Neural progenitor cell (in vitro differentiated cells): ENCODE results near the gene DSCAML1. TPM values are rescaled to one million over a fixed set of nuclear protein-coding genes. Genes with fewer than 3 reads are reported as not detected.

Source experiments
- DNase-seq: peaks from one replicate; pipeline ENCODE4 v3.0.0-alpha.2; 2016; ENCODE audit warnings: low spot score
- H2AFZ ChIP-seq: fragments of 200-600 bp; sonication (generic); replicated peaks from 2 replicates; pipeline ENCODE4 v1.6.1; 2016; ENCODE audit warnings: antibody characterized with exemption
- H3F3A ChIP-seq: fragments of 200-600 bp; sonication (generic); 2 replicates; pipeline ENCODE4 v1.6.1; 2016; ENCODE audit warnings: antibody characterized with exemption, low read depth
- H3K27ac ChIP-seq: fragments of 200-600 bp; sonication (generic); 2 replicates; pipeline ENCODE4 v1.5.1; 2016; ENCODE audit warnings: mild to moderate bottlenecking
- H3K27me3 ChIP-seq: fragments of 200-600 bp; sonication (generic); 2 replicates; pipeline ENCODE4 v1.6.1; 2016; ENCODE audit warnings: mild to moderate bottlenecking, moderate library complexity
- H3K36me3 ChIP-seq: fragments of 200-600 bp; sonication (generic); 2 replicates; pipeline ENCODE4 v1.5.1; 2016
- H3K4me1 ChIP-seq: fragments of 200-600 bp; sonication (generic); 2 replicates; pipeline ENCODE4 v1.6.1; 2016; ENCODE audit warnings: mixed run types
- H3K4me2 ChIP-seq: fragments of 200-600 bp; sonication (generic); 2 replicates; pipeline ENCODE4 v1.6.1; 2016
- H3K4me3 ChIP-seq: fragments of 200-600 bp; sonication (generic); 2 replicates; pipeline ENCODE4 v1.5.1; 2016
- H3K79me2 ChIP-seq: fragments of 200-600 bp; sonication (generic); 2 replicates; pipeline ENCODE4 v1.6.1; 2016; ENCODE audit warnings: low read depth
- H3K9ac ChIP-seq: fragments of 200-600 bp; sonication (generic); 2 replicates; pipeline ENCODE4 v1.6.1; 2016
- H3K9me3 ChIP-seq: fragments of 200-600 bp; sonication (generic); 2 replicates; pipeline ENCODE4 v1.5.1; 2016; ENCODE audit warnings: low read depth
- H4K20me1 ChIP-seq: fragments of 200-600 bp; sonication (generic); 2 replicates; pipeline ENCODE4 v1.6.1; 2016; ENCODE audit warnings: low read depth
- H3K27ac Mint-ChIP-seq: 3 replicates; pipeline ENCODE4 v1.8.0; 2021; ENCODE audit warnings: mixed read lengths
- H3K27me3 Mint-ChIP-seq: 2 replicates; pipeline ENCODE4 v1.8.0; 2022; ENCODE audit warnings: low read depth, mild to moderate bottlenecking, inconsistent platforms, moderate library complexity, mixed read lengths; ENCODE audit not compliant: insufficient read depth
- H3K36me3 Mint-ChIP-seq: 3 replicates; pipeline ENCODE4 v1.8.0; 2021; ENCODE audit warnings: mixed read lengths
- H3K4me1 Mint-ChIP-seq: 3 replicates; pipeline ENCODE4 v1.8.0; 2021; ENCODE audit warnings: mixed read lengths
- H3K4me3 Mint-ChIP-seq: 3 replicates; pipeline ENCODE4 v1.8.0; 2021; ENCODE audit warnings: mild to moderate bottlenecking, moderate library complexity, mixed read lengths
- H3K9me3 Mint-ChIP-seq: 3 replicates; pipeline ENCODE4 v1.8.0; 2020; ENCODE audit warnings: mixed read lengths
- EZH2 ChIP-seq: fragments of 200-600 bp; sonication (generic); IDR thresholded peaks from 2 replicates; pipeline ENCODE4 v1.6.1; 2017; ENCODE audit warnings: antibody characterized with exemption, mild to moderate bottlenecking, moderate library complexity
- EZH2phosphoT487 ChIP-seq: fragments of 200-600 bp; sonication (generic); IDR thresholded peaks from 2 replicates; pipeline ENCODE4 v1.6.1; 2017; ENCODE audit warnings: antibody characterized with exemption
- total RNA-seq: library from RNA; depleted of rRNA; stranded (reverse); fragments of >200 nt; gene quantifications from 2 replicates; pipeline ENCODE4 v1.2.3, GENCODE V29; 2015; ENCODE audit warnings: low replicate concordance
- TF ChIP-seq, protein P1 (sequence below): fragments of 200-600 bp; sonication (generic); IDR thresholded peaks from 2 replicates; pipeline ENCODE4 v1.5.1; 2017; ENCODE audit warnings: antibody characterized with exemption, mild to moderate bottlenecking

The DSCAML1 gene
- total RNA-seq, 1 donor from 2014 or later = 0.06 TPM

DNA sequence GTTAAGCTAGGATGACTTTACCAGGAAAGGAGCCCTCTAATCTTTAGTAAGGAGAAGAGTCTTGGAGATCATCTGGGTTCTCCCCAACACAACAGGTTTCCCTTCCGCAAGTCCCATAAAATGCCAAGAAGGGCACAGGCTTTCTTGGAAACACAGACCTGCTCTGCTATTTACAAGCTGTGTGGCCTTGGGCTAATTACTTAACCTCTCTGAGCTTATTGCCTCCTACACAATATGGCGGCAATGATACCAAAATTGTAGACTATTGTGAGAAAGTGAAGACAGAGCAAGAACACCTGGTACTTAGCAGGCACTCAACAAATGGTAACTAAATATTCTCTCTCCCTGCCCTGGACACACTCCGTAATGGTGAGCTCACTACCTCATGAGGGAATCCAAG, 49.1 kb downstream of the DSCAML1 start:
- H3K27me3 Mint-ChIP-seq = peaks cover 20% of the 10 kb centered on the region
- no peaks in the 10 kb centered on the region for H3K36me3 Mint-ChIP-seq
- H3K9ac ChIP-seq = no peak overlapping the region
- H3K9me3 Mint-ChIP-seq = peaks cover 3% of the 10 kb centered on the region
- no peak overlapping the region for H3K4me2 ChIP-seq
- peaks cover 4% of the 10 kb centered on the region for H4K20me1 ChIP-seq
- H3F3A ChIP-seq = peaks cover 5% of the 10 kb centered on the region
- H3K4me1 ChIP-seq = peaks cover 16% of the 10 kb centered on the region
- no peak overlapping the region for H3K27ac Mint-ChIP-seq
- no peak overlapping the region for H3K27ac ChIP-seq
- TF ChIP-seq EZH2 = no peak
- TF ChIP-seq, protein P1, sequence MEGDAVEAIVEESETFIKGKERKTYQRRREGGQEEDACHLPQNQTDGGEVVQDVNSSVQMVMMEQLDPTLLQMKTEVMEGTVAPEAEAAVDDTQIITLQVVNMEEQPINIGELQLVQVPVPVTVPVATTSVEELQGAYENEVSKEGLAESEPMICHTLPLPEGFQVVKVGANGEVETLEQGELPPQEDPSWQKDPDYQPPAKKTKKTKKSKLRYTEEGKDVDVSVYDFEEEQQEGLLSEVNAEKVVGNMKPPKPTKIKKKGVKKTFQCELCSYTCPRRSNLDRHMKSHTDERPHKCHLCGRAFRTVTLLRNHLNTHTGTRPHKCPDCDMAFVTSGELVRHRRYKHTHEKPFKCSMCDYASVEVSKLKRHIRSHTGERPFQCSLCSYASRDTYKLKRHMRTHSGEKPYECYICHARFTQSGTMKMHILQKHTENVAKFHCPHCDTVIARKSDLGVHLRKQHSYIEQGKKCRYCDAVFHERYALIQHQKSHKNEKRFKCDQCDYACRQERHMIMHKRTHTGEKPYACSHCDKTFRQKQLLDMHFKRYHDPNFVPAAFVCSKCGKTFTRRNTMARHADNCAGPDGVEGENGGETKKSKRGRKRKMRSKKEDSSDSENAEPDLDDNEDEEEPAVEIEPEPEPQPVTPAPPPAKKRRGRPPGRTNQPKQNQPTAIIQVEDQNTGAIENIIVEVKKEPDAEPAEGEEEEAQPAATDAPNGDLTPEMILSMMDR = no peak
- H2AFZ ChIP-seq = no peak overlapping the region
- no peaks in the 10 kb centered on the region for H3K36me3 ChIP-seq
- no peak overlapping the region for H3K4me3 Mint-ChIP-seq
- no peak for DNase-seq
- H3K27me3 ChIP-seq = no peaks in the 10 kb centered on the region
- no peak overlapping the region for H3K4me3 ChIP-seq
- H3K79me2 ChIP-seq = no peaks in the 10 kb centered on the region
- no peaks in the 10 kb centered on the region for H3K9me3 ChIP-seq
- H3K4me1 Mint-ChIP-seq = peaks cover 58% of the 10 kb centered on the region

DNA sequence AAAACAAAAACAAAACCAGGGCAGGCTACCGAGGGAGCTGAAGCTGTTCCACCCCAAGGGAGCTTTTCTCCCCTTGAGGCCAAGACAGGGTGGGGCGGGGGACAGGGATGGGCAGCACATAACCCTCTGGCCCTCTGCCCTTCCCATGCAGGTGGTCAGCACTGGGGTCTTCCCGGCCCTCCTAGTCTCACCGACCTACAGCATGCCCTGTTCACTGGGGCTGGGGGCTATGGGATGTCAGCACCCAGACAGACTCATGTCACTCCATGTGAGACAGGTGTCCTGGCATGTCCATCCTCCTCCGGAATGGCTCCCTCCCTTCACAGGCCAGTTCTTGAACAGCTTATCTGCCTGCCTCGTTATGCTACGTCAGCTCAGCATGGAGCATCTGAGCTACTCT, 51.7 kb downstream of the DSCAML1 start:
- no peak for TF ChIP-seq EZH2
- TF ChIP-seq EZH2phosphoT487 = no peak
- TF ChIP-seq, protein P1 = no peak
- Histone ChIP-seq H3K36me3 (no peaks in the 10 kb centered on the region), H3K4me2 (no peak overlapping the region), H2AFZ (no peak overlapping the region), H3K4me3 (no peak overlapping the region), H3K27ac (no peak overlapping the region), H3K9me3 (no peaks in the 10 kb centered on the region), H3K27me3 (no peaks in the 10 kb centered on the region), H3K9ac (no peak overlapping the region), H3K79me2 (no peaks in the 10 kb centered on the region), H3K4me1 (peaks cover 6% of the 10 kb centered on the region), H4K20me1 (no peaks in the 10 kb centered on the region), H3F3A (no peaks in the 10 kb centered on the region)
- Mint-ChIP-seq H3K36me3 (no peaks in the 10 kb centered on the region), H3K4me1 (peaks cover 41% of the 10 kb centered on the region), H3K27ac (no peak overlapping the region), H3K9me3 (peaks cover 6% of the 10 kb centered on the region), H3K27me3 (peaks cover 23% of the 10 kb centered on the region), H3K4me3 (no peak overlapping the region)
- no peak for DNase-seq

DNA sequence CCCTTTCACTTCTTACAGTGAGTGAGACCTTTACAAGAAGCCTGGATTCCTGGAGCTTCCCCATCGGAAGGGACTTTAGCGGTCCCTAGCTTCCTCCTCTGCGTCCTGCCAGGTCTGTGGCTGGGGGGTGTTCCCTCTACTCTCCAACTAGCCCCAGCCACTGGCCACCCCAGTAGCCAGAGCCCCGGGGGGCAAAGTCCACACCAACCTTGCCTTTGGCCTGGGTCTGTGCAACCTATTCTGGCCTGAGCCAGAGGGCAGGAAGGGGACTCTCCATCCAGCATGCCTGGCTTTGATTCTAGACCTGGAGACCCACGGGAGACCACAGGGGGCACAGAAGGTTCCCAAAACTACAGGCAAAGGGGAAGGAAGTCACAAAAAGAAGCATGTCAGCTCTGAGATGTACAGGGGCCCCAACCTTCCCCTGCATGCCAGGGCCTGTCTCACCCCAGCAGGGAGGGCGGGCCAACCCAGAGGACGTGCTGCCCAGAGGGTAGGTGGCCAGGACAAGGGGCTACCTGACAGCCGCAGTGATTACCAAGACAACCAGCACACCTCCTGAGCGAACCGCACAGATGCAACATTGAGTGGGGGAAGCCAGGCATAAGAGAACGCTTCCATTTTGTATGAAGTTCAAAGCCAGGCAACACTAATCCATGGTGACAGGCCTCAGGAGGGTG, 52.4 kb downstream of the DSCAML1 start:
- H3K9ac ChIP-seq = no peak overlapping the region
- H3K4me2 ChIP-seq = no peak overlapping the region

More for the DNA sequence above, 52.4 kb downstream of the DSCAML1 start:
- H3K27me3 Mint-ChIP-seq = peaks cover 25% of the 10 kb centered on the region
- H3K27me3 ChIP-seq = no peaks in the 10 kb centered on the region
- H3K79me2 ChIP-seq = no peaks in the 10 kb centered on the region
- no peaks in the 10 kb centered on the region for H3F3A ChIP-seq
- no peaks in the 10 kb centered on the region for H4K20me1 ChIP-seq
- no peak for DNase-seq
- peaks cover 6% of the 10 kb centered on the region for H3K4me1 ChIP-seq
- H3K9me3 Mint-ChIP-seq = peaks cover 6% of the 10 kb centered on the region
- H3K4me3 Mint-ChIP-seq = no peak overlapping the region
- H3K27ac Mint-ChIP-seq = peak overlapping the region; percentile 81
- H2AFZ ChIP-seq = no peak overlapping the region
- no peaks in the 10 kb centered on the region for H3K36me3 Mint-ChIP-seq
- peaks cover 41% of the 10 kb centered on the region for H3K4me1 Mint-ChIP-seq
- H3K4me3 ChIP-seq = no peak overlapping the region
- TF ChIP-seq, protein P1 = no peak
- TF ChIP-seq EZH2phosphoT487 = no peak
- no peak for TF ChIP-seq EZH2
- no peaks in the 10 kb centered on the region for H3K36me3 ChIP-seq
- H3K9me3 ChIP-seq = no peaks in the 10 kb centered on the region
- H3K27ac ChIP-seq = no peak overlapping the region
